ENCODE data around the gene TACC2.

- TF ChIP-seq TOX (CRISPR knock-in tag; IDR thresholded peaks at IDR 0.05; ENCODE audit: borderline replicate concordance): no peak
- TF ChIP-seq RARB (CRISPR knock-in tag; IDR thresholded peaks at IDR 0.05): no peak
- no peak for TF ChIP-seq ISL1 (CRISPR knock-in tag; IDR thresholded peaks at IDR 0.05)
- no peak for TF ChIP-seq GLIS3 (CRISPR knock-in tag; IDR thresholded peaks at IDR 0.05)
- no peak for TF ChIP-seq CSDC2 (CRISPR knock-in tag; IDR thresholded peaks at IDR 0.05)
- TF ChIP-seq TCF4 (CRISPR knock-in tag; IDR thresholded peaks at IDR 0.05; ENCODE audit: borderline replicate concordance): no peak
- TF ChIP-seq CREB5 (CRISPR knock-in tag; IDR thresholded peaks at IDR 0.05; ENCODE audit: low read depth): no peak
- TF ChIP-seq, protein P1, sequence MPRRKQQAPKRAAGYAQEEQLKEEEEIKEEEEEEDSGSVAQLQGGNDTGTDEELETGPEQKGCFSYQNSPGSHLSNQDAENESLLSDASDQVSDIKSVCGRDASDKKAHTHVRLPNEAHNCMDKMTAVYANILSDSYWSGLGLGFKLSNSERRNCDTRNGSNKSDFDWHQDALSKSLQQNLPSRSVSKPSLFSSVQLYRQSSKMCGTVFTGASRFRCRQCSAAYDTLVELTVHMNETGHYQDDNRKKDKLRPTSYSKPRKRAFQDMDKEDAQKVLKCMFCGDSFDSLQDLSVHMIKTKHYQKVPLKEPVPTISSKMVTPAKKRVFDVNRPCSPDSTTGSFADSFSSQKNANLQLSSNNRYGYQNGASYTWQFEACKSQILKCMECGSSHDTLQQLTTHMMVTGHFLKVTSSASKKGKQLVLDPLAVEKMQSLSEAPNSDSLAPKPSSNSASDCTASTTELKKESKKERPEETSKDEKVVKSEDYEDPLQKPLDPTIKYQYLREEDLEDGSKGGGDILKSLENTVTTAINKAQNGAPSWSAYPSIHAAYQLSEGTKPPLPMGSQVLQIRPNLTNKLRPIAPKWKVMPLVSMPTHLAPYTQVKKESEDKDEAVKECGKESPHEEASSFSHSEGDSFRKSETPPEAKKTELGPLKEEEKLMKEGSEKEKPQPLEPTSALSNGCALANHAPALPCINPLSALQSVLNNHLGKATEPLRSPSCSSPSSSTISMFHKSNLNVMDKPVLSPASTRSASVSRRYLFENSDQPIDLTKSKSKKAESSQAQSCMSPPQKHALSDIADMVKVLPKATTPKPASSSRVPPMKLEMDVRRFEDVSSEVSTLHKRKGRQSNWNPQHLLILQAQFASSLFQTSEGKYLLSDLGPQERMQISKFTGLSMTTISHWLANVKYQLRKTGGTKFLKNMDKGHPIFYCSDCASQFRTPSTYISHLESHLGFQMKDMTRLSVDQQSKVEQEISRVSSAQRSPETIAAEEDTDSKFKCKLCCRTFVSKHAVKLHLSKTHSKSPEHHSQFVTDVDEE (CRISPR knock-in tag; IDR thresholded peaks at IDR 0.05): no peak
- TF ChIP-seq SNAI2 (CRISPR knock-in tag; IDR thresholded peaks at IDR 0.05): no peak
- TF ChIP-seq ZFP3 (CRISPR knock-in tag; IDR thresholded peaks at IDR 0.05): no peak
- TF ChIP-seq PATZ1 (CRISPR knock-in tag; IDR thresholded peaks at IDR 0.05; ENCODE audit: borderline replicate concordance): no peak
- no peak for TF ChIP-seq CSRNP3 (CRISPR knock-in tag; IDR thresholded peaks at IDR 0.05)
Measured at GRCh38 chr10:122287570-122287969, 298.6 kb downstream of the TACC2 start.

All from SK-N-SH treated with all-trans-retinoic acid at 6 μM for 48 hours (cell line).